Activated naive CD4-positive, alpha-beta T cell treated with anti-CD3 and anti-CD28 coated beads, Interleukin-2, amount 50 U/mL, for 24 hours (primary cell): ENCODE measurements around the gene CLEC17A.
"Not testable (repeated sequence)": the region's sequence is repeated elsewhere in the genome, so short reads cannot be mapped to it uniquely, and the experiment has no call there.

Experiments
- H3K27ac Mint-ChIP-seq: one replicate; pipeline ENCODE4 v1.8.0; 2021; ENCODE audit warnings: mild to moderate bottlenecking, mixed read lengths
- H3K27me3 Mint-ChIP-seq: one replicate; pipeline ENCODE4 v1.8.0; 2021; ENCODE audit warnings: mixed read lengths
- H3K36me3 Mint-ChIP-seq: one replicate; pipeline ENCODE4 v1.8.0; 2021; ENCODE audit warnings: mixed read lengths
- H3K4me1 Mint-ChIP-seq: one replicate; pipeline ENCODE4 v1.8.0; 2021; ENCODE audit warnings: mixed read lengths
- H3K4me3 Mint-ChIP-seq: one replicate; pipeline ENCODE4 v1.8.0; 2021; ENCODE audit warnings: mild to moderate bottlenecking, mixed read lengths
- H3K9me3 Mint-ChIP-seq: one replicate; pipeline ENCODE4 v1.8.0; 2021; ENCODE audit warnings: mixed read lengths

Gene CLEC17A

GRCh38 chr19:14599548-14600147, 16.8 kb downstream of the CLEC17A start:
- H3K36me3 Mint-ChIP-seq: no peaks in the 10 kb centered on the region

GRCh38 chr19:14603990-14604387, 21.1 kb downstream of the CLEC17A start:
- H3K9me3 Mint-ChIP-seq: no peaks in the 10 kb centered on the region
- peak overlapping the region; percentile 62 for H3K27ac Mint-ChIP-seq
- H3K4me3 Mint-ChIP-seq: no peak overlapping the region
- H3K4me1 Mint-ChIP-seq: peaks cover 4% of the 10 kb centered on the region
- no peaks in the 10 kb centered on the region for H3K36me3 Mint-ChIP-seq
- H3K27me3 Mint-ChIP-seq: no peaks in the 10 kb centered on the region

More at GRCh38 chr19:14599548-14600147, 16.8 kb downstream of the CLEC17A start:
- Mint-ChIP-seq H3K4me3 (no peak overlapping the region), H3K27me3 (no peaks in the 10 kb centered on the region), H3K27ac (no peak overlapping the region), H3K9me3 (no peaks in the 10 kb centered on the region), H3K4me1 (peaks cover 4% of the 10 kb centered on the region)

- Mint-ChIP-seq H3K9me3 (no peaks in the 10 kb centered on the region), H3K27ac (no peak overlapping the region), H3K36me3 (no peaks in the 10 kb centered on the region), H3K4me3 (no peak overlapping the region), H3K27me3 (no peaks in the 10 kb centered on the region), H3K4me1 (peaks cover 4% of the 10 kb centered on the region)
Observed at GRCh38 chr19:14606627-14607026, 23.7 kb downstream of the CLEC17A start.

- Mint-ChIP-seq H3K4me3 (no peak overlapping the region), H3K27ac (no peak overlapping the region), H3K4me1 (no peaks in the 10 kb centered on the region), H3K27me3 (no peaks in the 10 kb centered on the region), H3K36me3 (no peaks in the 10 kb centered on the region), H3K9me3 (no peaks in the 10 kb centered on the region)
Observed at GRCh38 chr19:14611051-14611450, 28.2 kb downstream of the CLEC17A start.

GRCh38 chr19:14612242-14612641, 29.4 kb downstream of the CLEC17A start:
- H3K36me3 Mint-ChIP-seq, H3K27ac Mint-ChIP-seq, H3K4me3 Mint-ChIP-seq, H3K4me1 Mint-ChIP-seq, H3K9me3 Mint-ChIP-seq, H3K27me3 Mint-ChIP-seq: not testable (repeated sequence)

GRCh38 chr19:14612657-14613056, 29.8 kb downstream of the CLEC17A start:
- Mint-ChIP-seq H3K27me3 (peaks cover 3% of the 10 kb centered on the region), H3K9me3 (no peaks in the 10 kb centered on the region), H3K27ac (no peak overlapping the region), H3K36me3 (peaks cover 3% of the 10 kb centered on the region), H3K4me1 (no peaks in the 10 kb centered on the region), H3K4me3 (no peak overlapping the region)

- H3K4me3 Mint-ChIP-seq, H3K27me3 Mint-ChIP-seq, H3K4me1 Mint-ChIP-seq, H3K9me3 Mint-ChIP-seq, H3K27ac Mint-ChIP-seq, H3K36me3 Mint-ChIP-seq: not testable (repeated sequence)
Observed at GRCh38 chr19:14613399-14614098, 30.7 kb downstream of the CLEC17A start.

GRCh38 chr19:14614099-14614412, 31.2 kb downstream of the CLEC17A start:
- Mint-ChIP-seq H3K27me3 (peaks cover 3% of the 10 kb centered on the region), H3K4me1 (no peaks in the 10 kb centered on the region), H3K9me3 (no peaks in the 10 kb centered on the region), H3K4me3 (no peak overlapping the region), H3K27ac (no peak overlapping the region), H3K36me3 (peaks cover 3% of the 10 kb centered on the region)

GRCh38 chr19:14615623-14616022, 32.7 kb downstream of the CLEC17A start:
- H3K27me3 Mint-ChIP-seq: peaks cover 3% of the 10 kb centered on the region
- peaks cover 9% of the 10 kb centered on the region for H3K36me3 Mint-ChIP-seq
- no peaks in the 10 kb centered on the region for H3K4me1 Mint-ChIP-seq
- H3K9me3 Mint-ChIP-seq: no peaks in the 10 kb centered on the region
- H3K4me3 Mint-ChIP-seq: no peak overlapping the region
- H3K27ac Mint-ChIP-seq: no peak overlapping the region

GRCh38 chr19:14616407-14616806, 33.5 kb downstream of the CLEC17A start:
- H3K4me1 Mint-ChIP-seq: no peaks in the 10 kb centered on the region
- peaks cover 3% of the 10 kb centered on the region for H3K27me3 Mint-ChIP-seq
- no peak overlapping the region for H3K27ac Mint-ChIP-seq

GRCh38 chr19:14619404-14619803, 36.5 kb downstream of the CLEC17A start:
- Mint-ChIP-seq H3K4me1 (no peaks in the 10 kb centered on the region), H3K36me3 (peaks cover 9% of the 10 kb centered on the region), H3K4me3 (no peak overlapping the region), H3K9me3 (no peaks in the 10 kb centered on the region), H3K27ac (no peak overlapping the region), H3K27me3 (peaks cover 5% of the 10 kb centered on the region)

More at GRCh38 chr19:14616407-14616806, 33.5 kb downstream of the CLEC17A start:
- Mint-ChIP-seq H3K36me3 (peaks cover 9% of the 10 kb centered on the region), H3K4me3 (no peak overlapping the region), H3K9me3 (no peaks in the 10 kb centered on the region)

GRCh38 chr19:14624491-14624890, 41.6 kb downstream of the CLEC17A start:
- not testable (repeated sequence) for H3K9me3 Mint-ChIP-seq, H3K4me3 Mint-ChIP-seq, H3K4me1 Mint-ChIP-seq, H3K27ac Mint-ChIP-seq, H3K36me3 Mint-ChIP-seq, H3K27me3 Mint-ChIP-seq

- Mint-ChIP-seq H3K9me3 (no peaks in the 10 kb centered on the region), H3K4me3 (no peak overlapping the region), H3K27ac (no peak overlapping the region), H3K27me3 (no peaks in the 10 kb centered on the region), H3K36me3 (no peaks in the 10 kb centered on the region), H3K4me1 (no peaks in the 10 kb centered on the region)
Observed at GRCh38 chr19:14629557-14629956, 46.7 kb downstream of the CLEC17A start.

- no peaks in the 10 kb centered on the region for H3K4me1 Mint-ChIP-seq
- H3K27me3 Mint-ChIP-seq: peaks cover 2% of the 10 kb centered on the region
- H3K9me3 Mint-ChIP-seq: no peaks in the 10 kb centered on the region
- no peak overlapping the region for H3K27ac Mint-ChIP-seq
- H3K36me3 Mint-ChIP-seq: no peaks in the 10 kb centered on the region
- H3K4me3 Mint-ChIP-seq: no peak overlapping the region
Observed at GRCh38 chr19:14632286-14632685, 49.4 kb downstream of the CLEC17A start.

GRCh38 chr19:14639536-14640277, 56.8 kb downstream of the CLEC17A start:
- Mint-ChIP-seq H3K9me3 (peaks cover 11% of the 10 kb centered on the region), H3K27me3 (peaks cover 7% of the 10 kb centered on the region), H3K4me1 (no peaks in the 10 kb centered on the region)

GRCh38 chr19:14648506-14648905, 65.6 kb downstream of the CLEC17A start:
- Mint-ChIP-seq H3K4me3 (no peak overlapping the region), H3K9me3 (no peaks in the 10 kb centered on the region), H3K27me3 (peaks cover 14% of the 10 kb centered on the region), H3K36me3 (peaks cover under 1% of the 10 kb centered on the region), H3K4me1 (no peaks in the 10 kb centered on the region), H3K27ac (no peak overlapping the region)

More at GRCh38 chr19:14639536-14640277, 56.8 kb downstream of the CLEC17A start:
- peaks cover 4% of the 10 kb centered on the region for H3K36me3 Mint-ChIP-seq
- H3K4me3 Mint-ChIP-seq: no peak overlapping the region
- H3K27ac Mint-ChIP-seq: no peak overlapping the region
